ENCODE results near the gene FKBP5.

DNA sequence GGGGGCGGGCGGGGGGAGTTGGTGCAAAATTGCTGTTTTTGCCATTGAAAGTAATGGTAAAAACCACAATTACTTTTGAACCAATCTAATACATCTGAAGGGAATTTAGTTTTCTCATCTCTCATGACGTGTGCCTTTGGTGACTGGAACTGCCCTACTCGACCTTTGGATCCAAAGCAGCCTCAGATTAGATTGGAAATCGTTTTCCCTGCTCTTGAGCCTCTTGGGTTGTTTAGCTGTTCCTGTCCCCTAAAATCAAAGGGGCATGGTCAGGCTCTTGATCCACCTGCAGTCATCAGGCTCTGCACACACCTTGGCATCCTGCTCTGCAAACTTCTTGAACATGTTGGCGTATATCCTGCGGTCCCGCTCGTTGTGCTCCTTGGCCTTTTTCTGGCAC is 112.0 kb downstream of the FKBP5 start:
- TF ChIP-seq, protein P1, sequence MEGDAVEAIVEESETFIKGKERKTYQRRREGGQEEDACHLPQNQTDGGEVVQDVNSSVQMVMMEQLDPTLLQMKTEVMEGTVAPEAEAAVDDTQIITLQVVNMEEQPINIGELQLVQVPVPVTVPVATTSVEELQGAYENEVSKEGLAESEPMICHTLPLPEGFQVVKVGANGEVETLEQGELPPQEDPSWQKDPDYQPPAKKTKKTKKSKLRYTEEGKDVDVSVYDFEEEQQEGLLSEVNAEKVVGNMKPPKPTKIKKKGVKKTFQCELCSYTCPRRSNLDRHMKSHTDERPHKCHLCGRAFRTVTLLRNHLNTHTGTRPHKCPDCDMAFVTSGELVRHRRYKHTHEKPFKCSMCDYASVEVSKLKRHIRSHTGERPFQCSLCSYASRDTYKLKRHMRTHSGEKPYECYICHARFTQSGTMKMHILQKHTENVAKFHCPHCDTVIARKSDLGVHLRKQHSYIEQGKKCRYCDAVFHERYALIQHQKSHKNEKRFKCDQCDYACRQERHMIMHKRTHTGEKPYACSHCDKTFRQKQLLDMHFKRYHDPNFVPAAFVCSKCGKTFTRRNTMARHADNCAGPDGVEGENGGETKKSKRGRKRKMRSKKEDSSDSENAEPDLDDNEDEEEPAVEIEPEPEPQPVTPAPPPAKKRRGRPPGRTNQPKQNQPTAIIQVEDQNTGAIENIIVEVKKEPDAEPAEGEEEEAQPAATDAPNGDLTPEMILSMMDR (IDR thresholded peaks at IDR 0.05) = no peak
- no peak for TF ChIP-seq POLR2A (IDR thresholded peaks at IDR 0.05)
